ENCODE results near the gene GYG1.
"Not testable (repeated sequence)": the region's sequence is repeated elsewhere in the genome, so short reads cannot be mapped to it uniquely, and the experiment has no call there.

GYG1 gene

DNA sequence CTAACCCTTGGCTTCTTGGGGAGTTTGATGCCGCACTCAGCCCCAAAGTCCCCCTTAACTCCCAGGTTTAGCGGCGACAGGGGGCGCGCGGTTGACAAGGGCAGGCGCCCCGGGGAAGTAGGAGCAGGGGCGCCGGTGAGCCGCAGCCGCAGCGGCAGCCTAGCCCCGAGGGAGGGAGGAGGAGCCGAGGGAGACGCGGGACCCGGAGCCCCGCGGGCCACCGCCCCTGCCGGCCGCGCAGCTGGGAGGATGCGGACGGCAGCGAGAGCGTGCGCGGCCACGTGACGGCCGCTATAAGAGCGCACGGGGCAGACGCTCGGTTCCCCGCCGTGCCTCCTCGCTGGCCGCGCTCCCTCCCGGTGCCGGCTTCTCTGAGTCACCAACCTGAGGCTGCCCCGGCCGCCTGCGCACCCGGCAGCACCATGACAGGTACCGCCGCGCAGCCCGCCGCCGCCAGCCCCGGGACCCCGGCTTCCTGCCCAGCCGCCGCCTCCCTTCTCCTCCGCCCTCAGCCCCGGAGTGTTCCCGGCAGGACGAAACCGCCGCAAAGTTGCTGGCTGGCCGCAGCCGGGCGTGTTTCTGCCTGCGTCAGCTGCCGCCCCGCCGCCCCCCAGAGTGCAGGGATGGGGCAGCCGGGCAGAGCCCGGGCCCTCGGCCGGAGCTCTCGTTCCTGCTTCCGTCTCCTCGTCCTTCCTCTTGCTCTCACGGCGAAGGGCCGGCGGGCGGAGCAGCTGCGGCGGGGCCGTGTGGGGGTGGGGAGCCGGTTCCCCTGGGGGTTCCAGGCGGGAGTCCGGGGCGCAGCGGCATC, at the start of gene GYG1:
Gene GYG1, plus strand, starts transcription at position 322 of the 808 bp plus-strand sequence. Its CDS starts 101 bp downstream, at position 423.
- peak; percentile 75 for DNase-seq

DNA sequence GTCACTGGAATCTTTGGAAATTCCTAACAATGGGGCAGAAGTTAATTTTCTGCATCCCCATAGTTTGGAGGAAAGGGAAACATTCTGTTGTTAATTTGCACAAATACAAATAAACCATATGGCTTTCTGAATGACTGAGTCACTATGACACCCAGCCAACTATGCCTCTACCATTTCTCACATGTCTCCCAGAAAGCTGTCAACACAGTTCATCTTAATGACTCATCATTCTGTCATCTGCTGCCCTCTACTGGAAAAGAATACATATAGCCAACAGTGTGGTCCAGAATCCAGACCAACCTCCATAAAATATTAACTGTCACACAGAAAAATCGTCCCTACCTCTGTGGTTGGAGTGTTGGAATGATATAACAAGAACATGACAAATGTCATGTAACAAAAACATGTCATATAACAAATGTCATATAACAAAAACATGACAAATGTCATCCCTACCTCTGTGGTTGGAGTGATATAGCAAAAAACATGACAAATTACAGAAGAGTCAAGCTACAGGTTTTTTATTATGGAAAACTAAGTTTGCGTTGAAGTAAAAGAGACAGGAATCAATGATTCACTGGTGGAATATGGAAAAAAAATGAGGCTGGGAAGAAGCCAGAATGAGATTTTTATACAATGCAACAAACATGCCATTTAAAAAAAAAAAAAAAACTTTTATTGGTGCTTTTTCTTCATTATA, 47.7 kb upstream of the GYG1 start:
- DNase-seq: no peak

DNA sequence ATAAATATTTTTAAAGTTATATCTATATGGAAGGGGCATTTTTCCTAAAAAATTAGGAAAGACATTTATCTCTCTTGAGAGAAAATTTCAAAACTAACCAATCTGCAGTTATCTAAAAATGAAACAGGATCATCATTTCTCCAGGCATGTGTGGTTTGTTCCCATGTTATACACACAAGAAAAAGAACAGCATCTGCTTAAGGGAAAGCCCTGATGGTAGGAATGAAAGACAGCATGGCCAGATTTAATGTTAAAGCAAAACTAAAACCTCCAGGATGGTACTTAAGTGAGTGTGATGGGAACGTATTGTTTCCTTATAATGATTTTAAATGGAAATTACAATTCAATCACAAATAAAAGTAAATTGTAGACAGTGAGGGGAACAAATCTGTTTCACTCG, 46.2 kb upstream of the GYG1 start:
- DNase-seq: no peak

DNA sequence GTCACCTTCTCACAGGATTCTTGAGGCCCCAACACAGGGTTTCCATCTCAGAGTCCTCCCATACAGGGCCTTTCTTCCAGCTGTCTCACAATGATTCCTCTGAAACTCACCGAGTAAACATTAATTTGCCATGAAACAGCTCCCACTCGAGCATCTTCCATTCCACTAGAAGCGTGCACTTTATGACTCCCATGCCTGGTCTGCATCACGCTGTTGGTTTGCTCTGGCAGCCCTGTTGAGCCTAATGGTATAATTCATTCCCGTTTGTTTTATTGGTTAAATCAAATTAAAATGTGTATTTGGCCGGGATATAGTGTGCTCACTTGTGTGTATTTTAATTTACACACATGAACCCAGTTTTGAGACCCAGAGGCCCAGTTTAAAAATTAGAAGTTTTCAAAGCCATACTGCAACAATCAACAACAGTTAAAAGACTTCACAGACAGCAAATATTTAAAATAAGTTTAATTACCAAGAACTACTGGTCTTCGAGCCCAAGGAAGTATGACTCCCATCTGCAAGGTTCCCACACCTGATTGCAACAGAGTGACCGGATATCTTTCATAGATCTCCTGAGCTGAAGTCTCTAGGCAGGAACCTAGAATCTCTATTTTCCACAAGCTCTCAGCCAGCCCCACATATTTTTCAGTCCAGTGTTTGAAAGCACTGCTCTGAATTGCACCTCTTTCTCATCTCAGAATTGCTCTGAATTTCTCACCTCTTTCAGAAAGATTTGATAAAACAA, 42.3 kb upstream of the GYG1 start:
- DNase-seq: no peak

DNA sequence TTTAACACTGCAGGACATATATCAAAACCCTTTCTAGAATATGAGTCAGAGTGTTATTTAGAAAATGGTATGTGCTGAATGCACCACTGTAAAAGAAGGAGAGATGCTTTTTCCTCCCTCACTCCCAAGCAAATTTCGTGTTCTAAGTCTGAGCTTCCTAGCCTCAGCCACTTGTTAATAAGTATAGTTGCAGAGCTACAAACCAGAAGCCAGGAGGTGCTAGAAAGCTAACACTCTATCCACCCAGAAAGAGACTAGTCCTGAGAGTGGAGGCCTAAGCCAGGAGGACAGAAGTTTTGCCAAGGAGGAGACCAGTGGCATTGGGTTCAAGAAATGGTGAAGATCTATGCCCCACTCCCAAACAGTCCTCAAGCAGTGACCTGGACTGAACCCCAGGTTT, 40.5 kb upstream of the GYG1 start:
- no peak for DNase-seq

DNA sequence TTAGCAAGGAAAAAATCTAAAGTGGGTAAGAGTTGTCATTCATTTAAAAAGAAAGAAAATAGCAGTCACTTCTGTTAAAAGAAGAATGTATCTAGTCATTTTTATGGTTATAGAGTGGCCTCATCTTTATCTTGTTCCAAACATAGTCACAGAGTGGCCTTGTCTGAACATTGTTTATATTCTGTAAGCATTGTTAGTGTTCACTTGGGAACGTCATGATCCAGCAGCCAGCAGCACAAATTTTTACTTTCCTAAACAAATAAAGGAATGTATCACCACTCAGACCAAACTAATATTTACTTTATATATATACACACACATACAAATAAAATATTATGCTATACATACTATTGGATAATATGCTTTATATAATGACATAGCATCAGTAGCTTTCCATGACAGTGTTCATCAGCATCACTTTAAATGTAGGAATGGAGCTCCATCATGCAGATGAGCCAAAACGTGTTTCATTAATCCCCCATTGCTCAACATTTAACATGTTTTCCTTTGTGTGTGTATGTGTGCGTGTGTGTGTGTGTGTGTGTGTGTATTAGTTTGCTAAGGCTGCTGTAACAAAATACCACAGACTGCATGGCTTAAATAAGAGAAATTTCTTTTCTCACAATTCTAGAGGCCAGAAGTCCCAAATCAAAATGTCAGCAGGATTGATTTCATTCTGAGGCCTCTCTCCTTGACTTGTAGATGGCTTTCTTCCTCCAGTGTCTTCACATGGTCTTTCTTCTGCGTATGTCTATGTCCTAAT, 39.6 kb upstream of the GYG1 start:
- no peak for DNase-seq

DNA sequence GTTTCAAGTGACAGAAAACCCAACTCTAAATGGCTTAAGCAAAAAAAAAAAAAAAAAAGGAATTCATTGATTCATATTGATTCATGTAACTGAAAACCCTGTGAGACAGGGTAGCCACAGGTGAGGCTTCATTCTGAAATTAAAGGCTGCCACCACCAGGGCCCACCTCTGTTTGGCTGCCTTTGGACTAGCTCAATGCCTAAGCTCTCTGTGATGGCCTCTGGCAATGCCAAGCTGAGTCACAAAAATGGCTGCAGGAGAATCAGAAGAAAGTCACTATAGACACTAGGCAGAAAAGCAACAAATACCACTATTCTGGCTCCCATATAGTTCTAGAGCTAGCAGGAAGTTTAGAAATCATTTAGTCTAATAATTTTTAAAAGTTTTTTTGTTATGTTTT, 38.2 kb upstream of the GYG1 start:
- DNase-seq: no peak

DNA sequence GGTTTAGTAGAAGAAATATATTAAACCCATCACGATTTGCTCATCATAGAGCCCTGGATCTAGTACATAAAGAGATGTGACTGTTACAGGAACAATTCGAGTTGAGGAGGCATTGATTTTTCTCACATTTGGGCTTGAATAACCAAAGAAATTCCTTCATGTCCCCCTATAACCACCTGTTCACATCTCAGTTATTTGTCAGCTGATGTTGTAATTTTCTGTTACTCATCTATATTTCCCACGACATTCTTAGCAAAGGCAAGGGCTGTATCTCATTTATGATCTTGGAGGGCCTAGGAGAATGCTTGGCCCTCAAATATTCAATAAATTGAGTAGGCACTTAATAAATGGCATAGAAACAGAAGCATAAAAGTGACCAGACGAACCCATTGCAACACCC, 36.4 kb upstream of the GYG1 start:
- no peak for DNase-seq

DNA sequence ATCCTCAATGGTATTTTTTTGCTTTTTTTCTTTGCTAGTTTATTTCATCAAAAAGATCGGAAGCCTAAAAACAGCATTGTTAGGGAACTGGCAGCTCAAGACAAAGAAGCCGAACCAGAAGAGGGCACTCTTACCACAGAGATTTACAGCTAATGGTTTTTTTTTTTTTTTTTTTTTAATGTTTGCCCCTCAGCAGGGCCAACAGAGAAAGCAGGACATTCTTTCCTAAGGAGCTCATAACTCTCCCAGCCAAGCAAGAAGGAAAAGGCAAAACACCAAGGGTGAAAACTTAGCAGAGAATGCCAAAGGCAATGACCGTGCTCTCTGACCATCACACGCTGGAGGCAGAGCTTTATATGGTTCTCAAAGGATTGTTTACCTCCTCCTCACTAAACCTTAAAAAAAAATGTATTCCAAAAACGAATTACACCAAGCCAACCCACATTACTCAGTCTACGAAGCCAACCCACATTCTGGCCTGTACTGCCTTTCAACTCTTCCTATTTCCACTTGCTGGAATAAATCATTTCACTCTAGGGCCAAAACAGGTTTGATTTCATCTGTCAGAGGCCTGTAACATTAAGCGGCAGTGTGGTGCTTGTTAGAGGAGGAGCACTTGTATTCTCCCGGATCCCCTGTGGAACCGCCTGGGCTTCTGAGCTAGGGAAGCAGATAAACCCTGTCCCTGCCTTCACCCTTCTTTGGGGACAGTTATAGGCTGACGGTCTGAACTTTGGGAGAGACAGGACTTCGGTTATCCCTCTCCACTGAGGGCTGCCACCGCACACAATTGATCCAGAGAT, 35.6 kb upstream of the GYG1 start:
- no peak for DNase-seq

DNA sequence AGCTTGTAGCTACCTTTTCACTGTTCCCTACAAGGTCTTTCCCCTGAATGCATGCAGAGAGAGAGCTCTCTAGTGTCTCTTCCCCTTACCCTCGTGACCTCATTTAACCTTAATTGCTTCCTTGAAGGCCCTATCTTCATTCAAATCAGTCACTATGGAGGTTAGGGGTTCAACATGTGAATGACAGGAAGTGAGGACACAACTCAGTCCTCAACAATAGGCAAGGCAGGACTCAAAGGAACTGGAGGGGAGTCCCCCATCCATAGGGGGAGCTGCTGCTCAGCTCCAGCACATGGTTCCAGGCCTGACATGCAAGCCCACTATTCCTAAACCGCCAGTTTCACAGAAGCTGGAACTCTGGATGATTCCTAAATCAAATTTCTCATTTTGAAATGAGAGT, 33.8 kb upstream of the GYG1 start:
- DNase-seq: no peak

DNA sequence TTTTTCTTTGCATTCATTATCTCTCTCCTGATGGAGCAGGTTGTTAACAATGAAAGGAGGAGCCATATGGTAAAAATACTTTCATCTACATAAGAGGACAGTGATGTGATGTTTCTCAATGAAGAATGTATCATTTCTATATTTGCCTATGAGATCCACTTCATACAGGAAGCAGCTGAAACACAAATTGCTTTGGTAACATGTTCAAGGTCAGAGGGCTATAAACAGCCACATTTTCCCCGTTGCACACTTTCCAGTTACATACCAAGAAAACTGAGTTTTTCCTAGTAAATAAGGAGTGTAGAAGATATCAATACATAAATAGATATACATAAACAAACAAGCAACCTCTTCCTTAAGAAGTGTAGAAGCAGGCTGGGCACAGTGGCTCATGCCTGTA, 32.6 kb upstream of the GYG1 start:
- DNase-seq: no peak

DNA sequence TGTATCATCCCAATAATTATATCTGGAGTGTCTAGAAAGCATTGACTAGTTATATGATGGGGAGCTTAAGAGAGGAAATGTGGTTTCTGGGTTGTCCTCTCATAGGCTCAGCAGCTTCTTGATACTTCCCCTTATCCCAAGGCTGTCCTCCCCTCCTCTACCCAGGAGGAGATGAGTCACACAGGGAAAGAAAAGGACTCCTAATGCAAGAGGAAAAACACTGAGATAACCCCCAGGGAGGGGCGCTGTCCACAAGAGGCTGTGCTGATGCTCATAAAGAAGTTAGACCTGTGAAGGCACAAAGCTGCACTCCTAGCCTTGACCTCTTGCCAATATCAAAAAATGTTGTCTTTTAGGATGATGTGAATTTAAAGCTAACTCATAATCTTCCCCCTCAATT, 28.8 kb upstream of the GYG1 start:
- DNase-seq: no peak

DNA sequence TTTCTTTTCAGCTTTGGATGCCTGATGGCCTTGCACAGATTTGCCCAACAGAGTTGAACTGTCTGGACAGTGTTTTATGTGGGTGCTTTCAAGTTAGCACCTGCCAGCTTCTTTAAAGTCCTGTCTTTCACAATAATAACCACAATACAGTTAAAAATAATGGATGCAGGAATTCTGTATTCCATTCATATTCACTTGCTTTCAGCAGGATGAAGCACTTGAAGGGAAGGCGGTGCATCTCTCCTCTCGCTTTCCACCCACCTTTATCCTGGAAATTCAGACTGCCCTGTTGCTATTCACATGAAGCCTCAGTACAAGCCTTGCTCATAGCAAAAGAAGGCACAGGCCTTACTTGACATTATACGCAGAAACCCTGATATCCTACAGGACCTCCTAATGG, 26.5 kb upstream of the GYG1 start:
- no peak for DNase-seq

DNA sequence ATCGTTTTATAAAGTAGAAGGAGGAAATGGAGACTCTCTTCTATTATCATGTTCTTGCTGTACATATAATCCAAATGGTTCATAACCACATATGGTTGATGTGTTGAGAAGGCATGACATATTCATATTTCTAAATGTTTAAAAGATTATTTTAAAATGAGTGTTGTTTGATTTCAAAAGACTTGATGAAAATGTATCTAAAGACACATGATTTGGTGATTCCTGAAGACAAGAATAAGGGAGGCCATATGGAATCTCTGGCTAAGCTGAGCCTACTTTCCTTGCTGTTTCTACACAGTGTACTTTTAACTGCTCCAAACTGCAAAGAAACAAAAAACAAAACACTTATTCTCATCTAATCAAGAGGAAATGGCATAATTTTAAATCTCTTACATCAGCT, 23.0 kb upstream of the GYG1 start:
- no peak for DNase-seq

DNA sequence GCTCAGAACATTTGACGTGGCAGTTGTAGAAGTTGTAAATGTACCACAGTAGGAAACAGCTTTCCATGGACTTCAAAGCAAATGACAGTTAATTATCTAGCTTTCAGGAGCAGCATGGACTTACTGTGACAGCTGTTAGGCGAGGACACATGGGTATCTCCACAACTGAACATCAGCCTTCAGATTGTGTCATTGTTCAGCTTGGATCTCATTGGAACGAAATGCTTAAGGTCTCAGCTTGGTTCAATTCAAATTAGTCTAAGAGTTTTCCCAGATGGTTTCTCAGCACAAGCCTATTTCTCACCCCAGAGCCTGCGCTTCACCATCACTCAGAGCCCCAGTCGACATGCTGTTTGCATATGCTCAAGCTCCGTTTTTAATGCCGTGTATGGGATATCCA, 21.1 kb upstream of the GYG1 start:
- no peak for DNase-seq

DNA sequence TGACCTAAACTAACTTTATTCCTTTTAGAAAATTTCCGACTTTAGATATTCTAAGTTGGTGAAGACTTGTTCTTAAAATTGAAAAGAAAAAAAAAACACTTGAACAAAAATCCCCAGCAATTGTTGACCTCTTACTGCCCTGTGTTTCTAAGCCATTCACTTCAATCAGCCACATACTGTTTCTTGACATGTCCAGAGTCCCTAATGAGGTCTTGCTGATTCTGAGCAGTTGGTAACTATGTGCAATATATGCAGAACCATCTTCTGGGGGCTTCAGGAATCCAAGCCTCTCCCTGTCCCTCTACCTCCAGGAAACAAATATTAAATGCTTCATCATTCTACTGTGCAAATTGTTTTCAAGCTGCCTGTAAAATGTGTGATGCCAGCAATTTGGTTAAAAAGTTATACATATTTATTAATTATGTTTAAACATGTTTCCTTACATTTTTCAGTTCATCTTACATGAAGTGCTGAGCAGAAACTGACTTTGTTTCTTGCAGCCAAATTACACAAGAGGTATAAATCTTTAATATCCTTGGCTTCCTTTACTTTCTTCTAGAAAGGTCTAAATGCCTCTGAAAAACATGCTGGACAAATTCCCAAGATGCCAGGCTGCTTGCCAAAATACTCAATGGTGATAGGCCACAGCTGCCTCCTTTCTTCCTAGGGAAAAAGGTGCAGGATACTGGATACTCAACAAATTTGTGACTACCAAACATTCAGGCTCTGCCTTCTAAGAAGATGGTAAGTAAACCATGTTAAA, 19.8 kb upstream of the GYG1 start:
- DNase-seq: no peak

DNA sequence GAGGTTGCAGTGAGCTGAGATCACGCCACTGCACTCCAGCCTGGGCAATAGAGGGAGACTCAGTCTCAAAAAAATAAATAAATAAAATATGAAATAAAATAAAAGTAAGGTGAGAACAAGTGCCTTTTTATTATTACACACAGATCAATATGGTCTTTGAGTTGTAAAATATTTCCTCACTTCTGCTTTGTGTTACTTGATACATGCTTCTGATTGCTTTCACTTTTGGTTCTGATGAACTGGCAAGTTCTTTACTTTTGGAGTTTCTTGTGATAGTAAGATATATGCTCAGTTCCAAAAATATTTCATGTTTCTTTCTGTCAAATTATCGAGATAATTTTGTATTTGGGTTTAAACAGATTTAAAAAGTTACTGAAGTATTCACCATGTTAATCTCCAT, 16.6 kb upstream of the GYG1 start:
- no peak for DNase-seq

DNA sequence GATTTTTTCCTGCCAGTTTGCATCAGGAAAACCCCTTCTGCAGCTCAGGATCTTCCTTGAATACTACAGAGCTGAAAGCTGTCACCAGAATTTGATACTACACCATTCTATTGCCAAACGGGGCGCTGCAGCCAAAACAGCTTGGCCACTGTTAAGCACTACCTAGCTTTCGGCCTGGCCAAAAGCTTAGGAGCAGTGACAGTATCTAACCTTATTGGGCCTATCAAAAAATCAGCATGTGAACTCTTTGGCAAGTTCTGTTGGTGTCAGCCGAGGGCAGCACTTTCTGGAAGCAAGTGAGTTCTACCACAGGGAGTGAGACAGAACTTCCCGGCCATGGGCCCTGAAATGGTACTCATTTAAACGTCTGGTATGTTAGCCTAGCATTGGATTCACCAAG, 16.1 kb upstream of the GYG1 start:
- DNase-seq: no peak

DNA sequence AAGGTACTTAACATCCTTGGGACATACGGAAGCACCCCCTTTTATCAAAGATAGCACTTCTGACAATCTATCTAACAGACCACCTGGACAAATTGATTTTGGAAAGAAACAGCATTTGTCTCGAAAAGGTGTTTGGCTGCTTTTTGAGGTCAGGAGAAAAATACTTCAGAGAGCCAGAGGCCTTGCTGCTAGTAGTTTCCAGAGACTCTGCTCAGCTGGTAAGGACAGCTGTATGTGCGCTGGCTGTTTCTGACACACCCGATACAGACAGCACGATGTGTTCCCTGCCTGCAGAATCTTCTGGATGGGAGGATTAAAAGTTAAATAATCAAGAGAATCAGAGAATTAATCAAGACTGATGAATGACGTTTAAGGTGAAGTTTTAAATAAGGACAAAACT, 15.6 kb upstream of the GYG1 start:
- DNase-seq: no peak

DNA sequence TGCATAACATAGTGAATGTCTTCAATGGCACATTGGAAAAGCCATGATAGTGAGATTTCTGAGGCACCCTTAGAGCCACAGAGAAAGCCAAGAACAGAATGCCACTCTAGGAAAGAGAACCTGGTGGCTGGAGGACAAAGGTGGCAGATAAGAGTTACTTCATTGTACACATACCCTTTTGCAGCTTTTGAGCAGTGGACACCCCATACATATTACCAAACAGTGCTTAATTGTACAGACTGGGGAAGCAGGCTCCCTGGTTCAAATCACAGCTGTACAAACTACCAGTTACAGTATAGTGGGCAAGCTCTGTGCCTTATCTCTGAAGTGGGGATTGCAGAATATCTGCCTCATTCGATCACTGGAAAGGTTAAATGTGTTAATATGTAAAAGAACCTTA, 10.1 kb upstream of the GYG1 start:
- DNase-seq: no peak

DNA sequence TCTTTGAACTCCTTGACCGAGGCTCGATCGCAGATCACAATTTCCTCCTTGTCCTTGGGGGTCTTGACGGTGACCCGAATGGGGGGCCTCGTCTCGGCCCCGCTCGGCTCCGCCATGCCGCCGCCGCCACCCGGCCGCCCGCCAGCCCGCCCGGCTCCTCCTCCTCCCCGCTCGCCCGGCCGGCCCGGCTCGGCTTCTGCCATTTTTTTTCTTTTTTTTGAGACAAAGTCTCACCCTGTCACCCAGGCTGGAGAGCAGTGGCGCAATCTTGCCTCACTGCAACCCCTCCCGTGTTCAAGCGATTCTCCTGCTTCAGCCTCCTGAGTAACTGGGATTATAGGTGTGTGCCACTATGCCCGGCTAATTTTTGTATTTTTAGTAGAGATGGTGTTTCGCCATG, 3.8 kb upstream of the GYG1 start:
- not testable (repeated sequence) for DNase-seq

DNA sequence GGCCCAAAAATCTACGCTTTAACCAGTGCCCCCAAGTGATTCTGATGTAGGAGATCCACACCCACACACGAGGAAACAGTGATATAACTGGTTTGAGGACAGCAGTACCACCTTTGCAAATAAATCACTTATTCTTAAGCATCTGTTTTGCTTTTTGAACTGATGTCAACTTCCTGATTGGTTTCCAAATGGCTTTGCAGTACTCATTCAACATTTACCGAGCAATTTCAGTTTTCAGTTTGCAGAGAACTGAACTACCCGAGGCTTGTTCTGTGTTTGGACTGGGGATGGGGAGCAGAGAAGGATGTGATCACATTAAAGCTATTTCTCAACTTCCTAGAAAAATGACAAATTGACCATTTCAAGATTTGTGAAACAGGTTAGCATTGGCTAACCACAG, 1.1 kb upstream of the GYG1 start:
- DNase-seq: no peak

All from activated CD4-positive, alpha-beta T cell treated with anti-CD3 and anti-CD28 coated beads for 1 hour (primary cell).